DMS 273 treated with DMSO at 0.1 percent for 48 hours (cell line): Measurements from ENCODE around the gene ZNF804B.

Experiments used
- DNase-seq: peaks from one replicate; lab custom pipeline; 2025; lab: John Stamatoyannopoulos, UW

Gene ZNF804B

GRCh38 chr7:88759230-88760135 lies at the start of gene ZNF804B:
TSS of gene ZNF804B (plus strand) at chr7:88759700. CDS start at chr7:88759977, 277 bp downstream.
- no peak for DNase-seq

- DNase-seq, result no peak
Measured at GRCh38 chr7:88735920-88736319, 23.6 kb upstream of the ZNF804B start.

GRCh38 chr7:88737632-88738031 lies 21.9 kb upstream of the ZNF804B start:
- DNase-seq, result no peak

DNA sequence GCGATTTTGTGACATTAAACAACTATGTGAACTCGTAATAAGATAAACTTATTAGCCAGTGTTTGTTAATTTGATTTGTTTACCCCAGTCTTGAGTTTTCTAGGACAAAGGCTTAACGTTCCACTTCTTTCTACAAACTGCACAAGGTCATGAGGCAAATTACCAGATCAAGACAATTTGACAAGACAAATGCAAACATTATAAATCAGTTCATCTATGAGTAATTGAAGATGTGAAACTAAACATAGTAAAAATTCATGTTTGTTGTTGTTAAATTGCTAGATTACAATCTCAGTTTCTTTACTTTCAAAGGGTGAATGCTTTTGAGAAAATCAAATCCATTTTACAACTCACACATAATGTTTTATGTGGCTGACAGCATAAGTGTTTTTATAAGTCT lies 13.4 kb upstream of the ZNF804B start:
- no peak for DNase-seq

GRCh38 chr7:88756802-88757201 lies 2.7 kb upstream of the ZNF804B start:
- DNase-seq, result no peak

- DNase-seq, result no peak
Measured at GRCh38 chr7:88757371-88757770, 2.1 kb upstream of the ZNF804B start.

DNA sequence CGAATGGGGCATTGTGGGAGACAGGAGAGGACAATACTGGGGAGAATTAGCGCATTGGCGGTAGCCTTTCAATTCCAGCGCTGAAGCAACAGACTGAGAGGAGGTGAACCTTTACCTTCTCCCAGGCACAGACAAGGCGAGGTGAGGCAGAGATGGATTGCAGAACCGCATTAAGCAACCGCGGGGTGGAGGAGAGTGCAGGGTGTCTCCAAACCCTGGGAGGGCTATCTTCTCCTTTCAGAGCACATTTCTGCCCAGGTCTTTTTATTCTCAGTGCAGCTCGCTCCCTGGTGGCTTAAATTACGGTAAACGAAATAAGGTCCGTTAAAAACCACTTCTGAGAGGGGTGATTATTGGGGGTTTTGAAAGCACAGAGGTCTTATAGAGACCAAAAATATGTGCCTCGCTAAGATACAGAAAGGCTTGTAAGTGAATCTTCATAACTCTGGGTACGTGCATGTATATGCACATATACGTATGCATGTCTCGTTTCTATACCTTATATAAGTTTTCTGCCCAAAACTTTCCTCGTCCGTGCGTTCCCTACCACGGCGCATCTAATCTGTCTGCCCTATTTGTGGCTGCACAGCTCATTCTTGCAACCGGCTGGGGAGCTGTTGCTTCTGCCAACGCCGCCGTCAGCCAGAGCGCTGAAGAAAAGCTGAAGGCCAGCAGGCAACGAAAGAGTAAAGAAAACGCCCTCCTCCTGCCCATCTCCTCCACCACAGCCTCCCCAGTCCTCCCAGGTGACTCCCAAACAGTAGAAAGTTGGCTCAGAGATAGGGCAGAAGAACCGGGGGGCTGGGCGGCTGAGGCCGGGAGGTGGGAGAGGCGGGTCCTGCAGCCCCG lies 895 bp upstream of the ZNF804B start:
- DNase-seq, result no peak

- DNase-seq, result no peak
Measured at GRCh38 chr7:88760136-88760515, 626 bp downstream of the ZNF804B start.

DNA sequence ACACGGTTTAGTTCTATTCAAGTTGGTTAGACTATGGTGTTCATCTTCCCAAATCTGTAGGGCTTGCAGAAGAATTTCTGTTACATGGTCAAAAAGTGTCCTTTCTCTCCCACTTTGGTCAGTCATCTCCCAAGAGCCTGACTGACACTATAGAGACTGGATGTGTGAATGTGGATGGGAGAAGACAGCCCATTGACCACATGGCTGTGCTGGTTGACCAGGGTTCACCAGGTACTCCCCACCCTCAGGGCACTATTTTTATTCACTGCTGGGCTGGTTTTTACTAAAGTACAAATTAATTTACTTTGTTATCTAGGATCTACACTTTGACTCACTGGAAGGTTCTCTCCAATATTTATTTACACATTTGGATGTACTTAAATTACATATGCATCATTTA lies 2.3 kb downstream of the ZNF804B start:
- no peak for DNase-seq

DNA sequence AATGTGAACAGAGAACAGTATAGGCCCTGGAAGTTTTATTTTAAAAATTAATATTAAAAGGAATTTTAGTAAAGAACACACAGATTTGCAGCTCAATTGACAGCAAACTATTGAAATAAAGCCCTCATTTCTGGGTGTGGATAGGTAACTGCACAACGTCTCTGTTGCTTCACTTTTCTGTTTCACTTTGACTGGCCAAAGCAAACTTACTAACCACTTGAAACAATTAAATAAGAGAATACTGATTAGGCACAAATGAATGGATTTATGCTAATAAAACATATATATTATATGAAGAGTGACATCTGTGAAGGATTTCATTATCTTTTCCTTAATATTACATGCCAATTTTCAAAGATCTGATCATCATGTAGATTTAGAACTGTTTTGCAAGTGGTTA lies 11.9 kb downstream of the ZNF804B start:
- DNase-seq, result no peak

- no peak for DNase-seq
Measured at GRCh38 chr7:88772776-88773175, 13.3 kb downstream of the ZNF804B start.

GRCh38 chr7:88775838-88776237 lies 16.3 kb downstream of the ZNF804B start:
- DNase-seq, result no peak

DNA sequence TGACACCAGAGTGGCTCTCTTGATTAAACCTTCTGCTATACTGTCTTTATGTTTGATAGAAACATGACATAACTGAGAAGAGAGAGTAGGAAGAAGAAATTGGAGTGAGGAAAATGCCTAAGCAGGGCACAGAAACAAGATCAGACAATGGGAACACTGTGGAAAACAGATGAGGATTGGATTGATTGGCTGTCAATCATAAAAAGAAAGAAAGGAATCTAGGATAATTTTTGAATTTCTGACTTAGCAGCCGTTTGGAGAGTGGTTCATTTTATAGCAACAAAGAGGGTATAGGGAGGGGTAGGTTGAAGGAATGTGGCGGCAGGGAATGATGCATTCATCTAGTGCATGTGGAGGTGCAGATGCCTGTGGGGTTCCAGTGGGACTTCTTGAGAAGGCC lies 28.3 kb downstream of the ZNF804B start:
- DNase-seq, result no peak

GRCh38 chr7:88789480-88790064 lies 30.1 kb downstream of the ZNF804B start:
- no peak for DNase-seq

- no peak for DNase-seq
Measured at GRCh38 chr7:88791891-88792290, 32.4 kb downstream of the ZNF804B start.

DNA sequence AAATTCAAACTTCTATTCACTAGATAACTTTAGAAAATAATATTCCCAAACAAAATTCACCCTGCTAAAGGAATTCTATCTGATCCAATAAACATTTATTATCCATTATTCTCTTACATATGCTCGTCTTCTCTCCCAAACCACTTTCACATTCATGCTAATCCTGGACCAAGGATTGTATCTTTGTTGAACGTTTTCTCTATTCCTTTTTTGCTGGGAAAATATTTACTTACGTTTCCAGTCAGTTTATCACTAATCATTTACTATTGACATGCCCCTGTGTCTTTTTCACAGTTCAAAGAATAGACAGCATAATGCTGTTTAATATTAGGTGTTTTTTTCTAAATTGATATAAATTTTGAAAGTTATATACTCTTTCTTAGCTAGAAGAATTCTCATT lies 32.9 kb downstream of the ZNF804B start:
- no peak for DNase-seq

DNA sequence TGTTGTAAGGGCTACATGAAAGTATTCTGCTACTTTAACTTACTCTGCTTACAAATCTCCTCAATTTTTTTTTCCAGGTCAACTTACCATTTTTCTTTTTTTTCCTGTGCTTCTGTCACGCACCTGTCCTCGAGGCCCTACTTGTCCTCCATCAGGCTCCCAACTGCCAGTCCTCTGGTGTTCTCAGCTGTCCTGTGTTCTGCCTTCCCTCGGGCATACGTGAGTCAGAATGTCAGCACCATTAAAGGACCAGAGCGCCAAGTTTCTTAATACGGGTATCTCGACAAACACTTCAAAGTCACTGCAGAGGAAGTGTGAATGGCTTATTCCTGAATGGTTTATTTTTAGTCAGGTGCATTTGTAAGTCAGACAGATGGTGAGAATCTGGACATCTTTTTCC lies 36.1 kb downstream of the ZNF804B start, which contains the start of gene TEX47:
TEX47 (minus strand) TSS at position 185 of the 400 bp plus-strand sequence. CDS start 795 bp downstream, outside the sequence.
- no peak for DNase-seq

GRCh38 chr7:88801046-88801445 lies 41.5 kb downstream of the ZNF804B start:
- no peak for DNase-seq

DNA sequence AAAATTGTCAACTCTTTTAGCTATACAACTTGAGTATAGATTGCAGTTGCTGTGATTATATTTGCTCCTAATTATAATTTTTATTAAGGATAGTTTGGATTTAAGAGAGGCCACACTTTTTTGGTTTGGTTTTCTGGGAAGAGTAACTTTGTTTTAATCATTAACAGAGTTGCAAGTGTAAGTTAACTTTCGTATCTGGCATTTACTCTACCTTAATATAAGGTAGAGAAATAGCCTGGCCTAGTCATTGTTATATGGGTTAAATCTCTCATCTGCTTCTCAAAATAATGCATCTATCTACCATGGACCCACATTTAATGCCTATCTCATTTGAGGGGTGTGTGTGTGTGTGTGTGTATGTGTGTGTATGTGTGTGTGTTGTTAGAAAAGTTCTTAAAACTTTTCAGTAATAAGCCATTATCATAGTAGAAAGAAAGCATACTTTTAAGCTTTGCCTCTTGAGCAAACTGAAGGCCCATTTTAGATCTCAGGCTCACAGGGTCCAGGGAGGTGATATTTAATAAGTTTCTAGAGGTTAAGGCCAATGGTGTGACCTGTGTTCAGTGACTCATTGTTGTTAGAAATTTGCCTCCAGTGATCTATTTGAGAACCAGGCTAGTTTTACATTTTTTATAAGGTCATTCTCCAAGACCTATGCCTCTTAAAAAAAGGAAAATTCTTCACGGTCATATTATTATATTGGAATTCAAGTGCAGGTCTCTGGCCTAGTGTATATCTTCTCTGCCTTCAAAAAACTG lies 47.0 kb downstream of the ZNF804B start:
- DNase-seq, result no peak

- no peak for DNase-seq
Measured at GRCh38 chr7:88818552-88818951, 59.1 kb downstream of the ZNF804B start.

DNA sequence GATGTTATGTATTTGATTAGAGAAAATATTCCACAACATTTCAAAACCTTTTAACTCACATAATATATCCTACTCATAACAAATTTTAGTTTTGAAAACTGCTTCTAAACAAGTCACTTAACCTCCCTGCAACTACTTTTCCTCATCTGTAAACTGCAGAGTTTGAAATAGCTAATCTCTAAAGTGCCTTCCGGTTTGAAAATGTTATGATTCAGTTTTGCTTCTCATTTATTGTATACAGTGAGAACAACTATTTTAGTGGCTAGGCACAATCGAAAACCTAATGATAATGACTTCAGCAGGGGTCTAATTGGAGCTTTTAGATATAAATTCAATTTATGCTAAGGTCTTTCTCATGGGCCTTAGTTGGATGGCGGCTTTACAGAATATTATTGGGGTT lies 66.7 kb downstream of the ZNF804B start:
- DNase-seq, result no peak
